ENCODE data around the gene LARP1.
A peak's percentile ranks its signal among the peaks of the same experiment; 100 is the strongest.

The LARP1 gene

GRCh38 chr5:154849264-154849785, 94.1 kb downstream of the LARP1 start:
- Histone ChIP-seq H3K9me3 (ENCODE audit: control insufficient read depth in 2 of 2, low read length in 2 of 2) (no peaks in the 10 kb centered on the region), H3K27ac (ENCODE audit: low read depth in 2 of 2, low read length in 2 of 2) (no peak overlapping the region), H3K27me3 (ENCODE audit: control insufficient read depth in 2 of 2, insufficient read depth in 2 of 2, low read length in 2 of 2) (no peaks in the 10 kb centered on the region), H3K36me3 (ENCODE audit: control insufficient read depth in 2 of 2, insufficient read depth in 2 of 2, low read length in 2 of 2) (no peaks in the 10 kb centered on the region), H3K4me1 (ENCODE audit: control insufficient read depth in 2 of 2, insufficient read depth in 2 of 2, low read length in 2 of 2) (no peaks in the 10 kb centered on the region), H3K4me3 (ENCODE audit: low read length in 2 of 2) (peak overlapping the region; percentile 62 to 67), H3K9ac (ENCODE audit: low read depth in 1 of 2, low read length in 2 of 2) (peak overlapping the region in 1 of 2 donors; percentile 14)

- Histone ChIP-seq H3K4me3 (ENCODE audit: low read length in 2 of 2) (peak overlapping the region; percentile 62 to 67), H3K36me3 (ENCODE audit: control insufficient read depth in 2 of 2, insufficient read depth in 2 of 2, low read length in 2 of 2) (no peaks in the 10 kb centered on the region), H3K27me3 (ENCODE audit: control insufficient read depth in 2 of 2, insufficient read depth in 2 of 2, low read length in 2 of 2) (no peaks in the 10 kb centered on the region), H3K4me1 (ENCODE audit: control insufficient read depth in 2 of 2, insufficient read depth in 2 of 2, low read length in 2 of 2) (no peaks in the 10 kb centered on the region), H3K27ac (ENCODE audit: low read depth in 2 of 2, low read length in 2 of 2) (peak overlapping the region; percentile 50 to 57), H3K9me3 (ENCODE audit: control insufficient read depth in 2 of 2, low read length in 2 of 2) (no peaks in the 10 kb centered on the region), H3K9ac (ENCODE audit: low read depth in 1 of 2, low read length in 2 of 2) (peak overlapping the region in 1 of 2 donors; percentile 33)
Observed at GRCh38 chr5:154849791-154850201, 94.6 kb downstream of the LARP1 start.

GRCh38 chr5:154850255-154851062, 95.3 kb downstream of the LARP1 start, which contains the start of gene FAXDC2:
TSS of gene FAXDC2 (minus strand) at chr5:154850603. CDS start at chr5:154838178, 12,425 bp downstream.
- Histone ChIP-seq H3K9me3 (ENCODE audit: control insufficient read depth in 2 of 2, low read length in 2 of 2) (no peaks in the 10 kb centered on the region), H3K27ac (ENCODE audit: low read depth in 2 of 2, low read length in 2 of 2) (peak within 1 kb of the TSS; percentile 50 to 57), H3K9ac (ENCODE audit: low read depth in 1 of 2, low read length in 2 of 2) (peak within 1 kb of the TSS; percentile 33 to 35), H3K4me1 (ENCODE audit: control insufficient read depth in 2 of 2, insufficient read depth in 2 of 2, low read length in 2 of 2) (no peaks in the 10 kb centered on the region), H3K36me3 (ENCODE audit: control insufficient read depth in 2 of 2, insufficient read depth in 2 of 2, low read length in 2 of 2) (no peaks in the 10 kb centered on the region), H3K4me3 (ENCODE audit: low read length in 2 of 2) (peak within 1 kb of the TSS; percentile 62 to 67), H3K27me3 (ENCODE audit: control insufficient read depth in 2 of 2, insufficient read depth in 2 of 2, low read length in 2 of 2) (no peaks in the 10 kb centered on the region)

GRCh38 chr5:154851351-154851750, 96.2 kb downstream of the LARP1 start:
- Histone ChIP-seq H3K9ac (ENCODE audit: low read depth in 1 of 2, low read length in 2 of 2) (no peak overlapping the region), H3K9me3 (ENCODE audit: control insufficient read depth in 2 of 2, low read length in 2 of 2) (no peaks in the 10 kb centered on the region), H3K36me3 (ENCODE audit: control insufficient read depth in 2 of 2, insufficient read depth in 2 of 2, low read length in 2 of 2) (no peaks in the 10 kb centered on the region), H3K4me3 (ENCODE audit: low read length in 2 of 2) (no peak overlapping the region), H3K27me3 (ENCODE audit: control insufficient read depth in 2 of 2, insufficient read depth in 2 of 2, low read length in 2 of 2) (no peaks in the 10 kb centered on the region), H3K27ac (ENCODE audit: low read depth in 2 of 2, low read length in 2 of 2) (no peak overlapping the region), H3K4me1 (ENCODE audit: control insufficient read depth in 2 of 2, insufficient read depth in 2 of 2, low read length in 2 of 2) (no peaks in the 10 kb centered on the region)

GRCh38 chr5:154857530-154858296, 102.5 kb downstream of the LARP1 start:
- Histone ChIP-seq H3K4me3 (ENCODE audit: low read length in 2 of 2) (peak overlapping the region; percentile 96 to 97), H3K9me3 (ENCODE audit: control insufficient read depth in 2 of 2, low read length in 2 of 2) (no peaks in the 10 kb centered on the region), H3K4me1 (ENCODE audit: control insufficient read depth in 2 of 2, insufficient read depth in 2 of 2, low read length in 2 of 2) (peaks cover 18 to 27% of the 10 kb centered on the region in 2 donors), H3K27ac (ENCODE audit: low read depth in 2 of 2, low read length in 2 of 2) (peak overlapping the region; percentile 98), H3K9ac (ENCODE audit: low read depth in 1 of 2, low read length in 2 of 2) (peak overlapping the region; percentile 91 to 97), H3K27me3 (ENCODE audit: control insufficient read depth in 2 of 2, insufficient read depth in 2 of 2, low read length in 2 of 2) (no peaks in the 10 kb centered on the region), H3K36me3 (ENCODE audit: control insufficient read depth in 2 of 2, insufficient read depth in 2 of 2, low read length in 2 of 2) (no peaks in the 10 kb centered on the region)

- peak within 1 kb of the TSS; percentile 96 to 97 for H3K4me3 ChIP-seq (ENCODE audit: low read length in 2 of 2)
- H3K9ac ChIP-seq (ENCODE audit: low read depth in 1 of 2, low read length in 2 of 2) = peak within 1 kb of the TSS; percentile 91 to 97
- H3K27me3 ChIP-seq (ENCODE audit: control insufficient read depth in 2 of 2, insufficient read depth in 2 of 2, low read length in 2 of 2) = no peaks in the 10 kb centered on the region
- peaks cover 0 to 4% of the 10 kb centered on the region in 2 donors for H3K36me3 ChIP-seq (ENCODE audit: control insufficient read depth in 2 of 2, insufficient read depth in 2 of 2, low read length in 2 of 2)
- peak within 1 kb of the TSS; percentile 98 for H3K27ac ChIP-seq (ENCODE audit: low read depth in 2 of 2, low read length in 2 of 2)
- H3K9me3 ChIP-seq (ENCODE audit: control insufficient read depth in 2 of 2, low read length in 2 of 2) = no peaks in the 10 kb centered on the region
- H3K4me1 ChIP-seq (ENCODE audit: control insufficient read depth in 2 of 2, insufficient read depth in 2 of 2, low read length in 2 of 2) = peaks cover 18 to 27% of the 10 kb centered on the region in 2 donors
Observed at GRCh38 chr5:154858297-154858971, 103.3 kb downstream of the LARP1 start, which contains the start of gene CNOT8. TSS of gene CNOT8 (plus strand) at chr5:154858627. CDS start at chr5:154863279, 4,652 bp downstream.

GRCh38 chr5:154858972-154859871, 104.0 kb downstream of the LARP1 start:
- Histone ChIP-seq H3K9me3 (ENCODE audit: control insufficient read depth in 2 of 2, low read length in 2 of 2) (no peaks in the 10 kb centered on the region), H3K9ac (ENCODE audit: low read depth in 1 of 2, low read length in 2 of 2) (peak overlapping the region; percentile 91 to 97), H3K4me1 (ENCODE audit: control insufficient read depth in 2 of 2, insufficient read depth in 2 of 2, low read length in 2 of 2) (peaks cover 18 to 27% of the 10 kb centered on the region in 2 donors), H3K27me3 (ENCODE audit: control insufficient read depth in 2 of 2, insufficient read depth in 2 of 2, low read length in 2 of 2) (no peaks in the 10 kb centered on the region), H3K4me3 (ENCODE audit: low read length in 2 of 2) (peak overlapping the region; percentile 96 to 97), H3K36me3 (ENCODE audit: control insufficient read depth in 2 of 2, insufficient read depth in 2 of 2, low read length in 2 of 2) (peaks cover 0 to 9% of the 10 kb centered on the region in 2 donors), H3K27ac (ENCODE audit: low read depth in 2 of 2, low read length in 2 of 2) (peak overlapping the region; percentile 98)

- peaks cover under 1 to 15% of the 10 kb centered on the region in 2 donors for H3K36me3 ChIP-seq (ENCODE audit: control insufficient read depth in 2 of 2, insufficient read depth in 2 of 2, low read length in 2 of 2)
- H3K9me3 ChIP-seq (ENCODE audit: control insufficient read depth in 2 of 2, low read length in 2 of 2) = no peaks in the 10 kb centered on the region
- peak overlapping the region; percentile 98 for H3K27ac ChIP-seq (ENCODE audit: low read depth in 2 of 2, low read length in 2 of 2)
- peak overlapping the region; percentile 91 to 97 for H3K9ac ChIP-seq (ENCODE audit: low read depth in 1 of 2, low read length in 2 of 2)
- H3K4me1 ChIP-seq (ENCODE audit: control insufficient read depth in 2 of 2, insufficient read depth in 2 of 2, low read length in 2 of 2) = peaks cover 18 to 27% of the 10 kb centered on the region in 2 donors
- H3K27me3 ChIP-seq (ENCODE audit: control insufficient read depth in 2 of 2, insufficient read depth in 2 of 2, low read length in 2 of 2) = no peaks in the 10 kb centered on the region
- H3K4me3 ChIP-seq (ENCODE audit: low read length in 2 of 2) = peak overlapping the region; percentile 96 to 97
Observed at GRCh38 chr5:154860123-154860522, 104.9 kb downstream of the LARP1 start.

GRCh38 chr5:154860765-154861164, 105.6 kb downstream of the LARP1 start:
- H3K27ac ChIP-seq (ENCODE audit: low read depth in 2 of 2, low read length in 2 of 2) = peak overlapping the region in 1 of 2 donors; percentile 98
- peaks cover 6 to 21% of the 10 kb centered on the region in 2 donors for H3K36me3 ChIP-seq (ENCODE audit: control insufficient read depth in 2 of 2, insufficient read depth in 2 of 2, low read length in 2 of 2)
- H3K4me3 ChIP-seq (ENCODE audit: low read length in 2 of 2) = peak overlapping the region in 1 of 2 donors; percentile 96
- H3K4me1 ChIP-seq (ENCODE audit: control insufficient read depth in 2 of 2, insufficient read depth in 2 of 2, low read length in 2 of 2) = peaks cover 18 to 27% of the 10 kb centered on the region in 2 donors
- no peaks in the 10 kb centered on the region for H3K27me3 ChIP-seq (ENCODE audit: control insufficient read depth in 2 of 2, insufficient read depth in 2 of 2, low read length in 2 of 2)
- H3K9ac ChIP-seq (ENCODE audit: low read depth in 1 of 2, low read length in 2 of 2) = no peak overlapping the region
- H3K9me3 ChIP-seq (ENCODE audit: control insufficient read depth in 2 of 2, low read length in 2 of 2) = no peaks in the 10 kb centered on the region
